Vagina (tissue), 2 donors: Measurements from ENCODE around the gene ODF4. TPM values are rescaled to one million over a fixed set of nuclear protein-coding genes. Genes with fewer than 3 reads are reported as not detected.

Experiments used
- DNase-seq, 2 donors: peaks; one replicate each; pipeline ENCODE4 v3.0.0-alpha.2; 2017; ENCODE audit errors: extremely low spot score in 2 of 2
- H3K27ac ChIP-seq: fragments of 200-600 bp; sonication (generic); one replicate; pipeline ENCODE4 v1.5.1; 2019
- H3K27me3 ChIP-seq: fragments of 200-600 bp; sonication (generic); one replicate; pipeline ENCODE4 v1.5.1; 2019
- H3K36me3 ChIP-seq, 2 donors: fragments of 200-600 bp; sonication (generic); one replicate each; pipeline ENCODE4 v1.5.1; 2017 to 2019
- H3K4me1 ChIP-seq: fragments of 200-600 bp; sonication (generic); one replicate; pipeline ENCODE4 v1.5.1; 2019
- H3K4me3 ChIP-seq, 2 donors: fragments of 200-600 bp; sonication (generic); 1 replicate in 1 of 2; 2 replicates in 1 of 2; pipeline ENCODE4 v1.5.1; 2016 to 2019
- H3K9me3 ChIP-seq: fragments of 200-600 bp; sonication (generic); one replicate; pipeline ENCODE4 v1.5.1; 2019
- POLR2A ChIP-seq, 2 donors: fragments of 450-650 bp; IDR thresholded peaks; one replicate each; pipeline ENCODE4 v1.6.1; 2017; ENCODE audit warnings: antibody characterized with exemption in 2 of 2, mild to moderate bottlenecking in 2 of 2, moderate library complexity in 2 of 2
- POLR2AphosphoS5 ChIP-seq, 2 donors: sonication (generic); formaldehyde crosslinking; IDR thresholded peaks; one replicate each; pipeline ENCODE4 v1.9.0; 2017; ENCODE audit warnings: antibody characterized with exemption in 2 of 2, mild to moderate bottlenecking in 2 of 2, low read depth in 1 of 2; ENCODE audit not compliant: insufficient read depth in 1 of 2
- intact Hi-C: fragments of 100-400 bp; cut with DNase I; formaldehyde crosslinking; loops from one replicate; pipeline ENCODE4 v1.15.1; 2023
- total RNA-seq: library from RNA; depleted of rRNA; stranded (reverse); fragments of >200 nt; gene quantifications from one replicate; pipeline ENCODE4 v1.2.3, GENCODE V29; 2016
- TF ChIP-seq, protein P1 (sequence below), 3 experiments: fragments of 450-650 bp in 2 of 3; fragments of 200-600 bp in 1 of 3; sonication (generic) in 1 of 3; IDR thresholded peaks; one replicate each; pipeline ENCODE4 v1.5.1; 2017 to 2019; ENCODE audit warnings: antibody characterized with exemption in 3 of 3, mild to moderate bottlenecking in 2 of 3, moderate library complexity in 2 of 3

ODF4 gene
- total RNA-seq, 1 donor from 2014 or later, result not detected

GRCh38 chr17:8337802-8338752 is 1.6 kb upstream of the ODF4 start:
- TF ChIP-seq, protein P1, sequence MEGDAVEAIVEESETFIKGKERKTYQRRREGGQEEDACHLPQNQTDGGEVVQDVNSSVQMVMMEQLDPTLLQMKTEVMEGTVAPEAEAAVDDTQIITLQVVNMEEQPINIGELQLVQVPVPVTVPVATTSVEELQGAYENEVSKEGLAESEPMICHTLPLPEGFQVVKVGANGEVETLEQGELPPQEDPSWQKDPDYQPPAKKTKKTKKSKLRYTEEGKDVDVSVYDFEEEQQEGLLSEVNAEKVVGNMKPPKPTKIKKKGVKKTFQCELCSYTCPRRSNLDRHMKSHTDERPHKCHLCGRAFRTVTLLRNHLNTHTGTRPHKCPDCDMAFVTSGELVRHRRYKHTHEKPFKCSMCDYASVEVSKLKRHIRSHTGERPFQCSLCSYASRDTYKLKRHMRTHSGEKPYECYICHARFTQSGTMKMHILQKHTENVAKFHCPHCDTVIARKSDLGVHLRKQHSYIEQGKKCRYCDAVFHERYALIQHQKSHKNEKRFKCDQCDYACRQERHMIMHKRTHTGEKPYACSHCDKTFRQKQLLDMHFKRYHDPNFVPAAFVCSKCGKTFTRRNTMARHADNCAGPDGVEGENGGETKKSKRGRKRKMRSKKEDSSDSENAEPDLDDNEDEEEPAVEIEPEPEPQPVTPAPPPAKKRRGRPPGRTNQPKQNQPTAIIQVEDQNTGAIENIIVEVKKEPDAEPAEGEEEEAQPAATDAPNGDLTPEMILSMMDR (IDR thresholded peaks at IDR 0.05), result no peak
- intact Hi-C loops, result no loop called here

GRCh38 chr17:8338753-8339140 is 893 bp upstream of the ODF4 start:
- no peak overlapping the region for H3K27ac ChIP-seq
- no peaks in the 10 kb centered on the region for H3K9me3 ChIP-seq
- TF ChIP-seq, protein P1 (IDR thresholded peaks at IDR 0.05), result no peak
- TF ChIP-seq POLR2A (IDR thresholded peaks at IDR 0.05) (no peak), POLR2AphosphoS5 (IDR thresholded peaks at IDR 0.05; ENCODE audit: insufficient read depth in 1 of 2, low read depth in 1 of 2) (no peak)
- no peak overlapping the region for H3K4me3 ChIP-seq
- no peaks in the 10 kb centered on the region for H3K27me3 ChIP-seq
- no peak for DNase-seq
- H3K36me3 ChIP-seq, result no peaks in the 10 kb centered on the region
- intact Hi-C loops, result no loop called here
- H3K4me1 ChIP-seq, result no peaks in the 10 kb centered on the region

More at GRCh38 chr17:8337802-8338752, 1.6 kb upstream of the ODF4 start:
- DNase-seq, result no peak
- Histone ChIP-seq H3K36me3 (no peaks in the 10 kb centered on the region), H3K4me1 (no peaks in the 10 kb centered on the region), H3K27me3 (no peaks in the 10 kb centered on the region), H3K27ac (no peak overlapping the region), H3K4me3 (no peak overlapping the region), H3K9me3 (no peaks in the 10 kb centered on the region)

- DNase-seq, result no peak
- no peak for TF ChIP-seq POLR2A (IDR thresholded peaks at IDR 0.05)
- no peak for TF ChIP-seq POLR2AphosphoS5 (IDR thresholded peaks at IDR 0.05; ENCODE audit: insufficient read depth in 1 of 2, low read depth in 1 of 2)
- TF ChIP-seq, protein P1 (IDR thresholded peaks at IDR 0.05), result no peak
- no peaks in the 10 kb centered on the region for H3K36me3 ChIP-seq
- H3K4me3 ChIP-seq, result no peak overlapping the region
- H3K4me1 ChIP-seq, result peaks cover 4% of the 10 kb centered on the region
- H3K9me3 ChIP-seq, result no peaks in the 10 kb centered on the region
- H3K27me3 ChIP-seq, result no peaks in the 10 kb centered on the region
- intact Hi-C loops, result no loop called here
- no peak overlapping the region for H3K27ac ChIP-seq
Observed at GRCh38 chr17:8341456-8341855, 1.8 kb downstream of the ODF4 start.

DNA sequence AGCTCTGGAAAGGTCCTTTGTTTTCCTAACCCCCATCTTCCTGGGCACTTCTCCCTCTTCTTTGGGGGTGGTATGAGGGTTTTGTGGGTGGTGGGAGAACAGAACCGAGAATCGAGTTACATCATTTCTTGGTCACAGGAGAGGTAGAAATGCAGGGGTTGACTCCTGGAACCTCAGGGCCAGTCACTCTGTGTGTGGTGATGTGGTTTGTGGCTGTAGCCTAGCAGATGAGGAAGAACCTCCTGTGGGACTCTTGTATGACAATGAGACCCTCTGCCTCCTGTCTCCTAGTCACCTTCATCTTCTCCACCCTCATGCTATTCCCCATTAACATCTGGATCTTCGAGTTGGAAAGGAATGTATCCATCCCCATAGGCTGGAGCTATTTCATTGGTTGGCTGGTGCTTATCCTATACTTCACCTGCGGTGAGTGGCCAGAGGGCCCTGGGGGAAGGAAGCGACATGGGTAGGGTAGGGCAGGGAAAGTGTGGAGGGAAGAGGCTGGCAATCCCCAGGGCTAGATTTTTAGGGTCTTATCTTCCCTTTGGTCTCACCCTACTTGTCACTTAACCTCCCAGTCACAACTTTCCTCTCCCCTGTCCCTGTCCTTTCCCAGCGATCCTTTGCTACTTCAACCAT is 5.5 kb downstream of the ODF4 start:
- no peak for DNase-seq
- H3K4me1 ChIP-seq, result peaks cover 6% of the 10 kb centered on the region
- no peaks in the 10 kb centered on the region for H3K27me3 ChIP-seq
- intact Hi-C loops, result no loop called here
- TF ChIP-seq, protein P1 (IDR thresholded peaks at IDR 0.05), result no peak
- TF ChIP-seq POLR2A (IDR thresholded peaks at IDR 0.05) (no peak), POLR2AphosphoS5 (IDR thresholded peaks at IDR 0.05; ENCODE audit: insufficient read depth in 1 of 2, low read depth in 1 of 2) (no peak)
- H3K36me3 ChIP-seq, result no peaks in the 10 kb centered on the region
- no peak overlapping the region for H3K4me3 ChIP-seq
- H3K27ac ChIP-seq, result no peak overlapping the region
- H3K9me3 ChIP-seq, result no peaks in the 10 kb centered on the region
